ENCODE data around the gene LRP5.
"Not testable (repeated sequence)": the region's sequence is repeated elsewhere in the genome, so short reads cannot be mapped to it uniquely, and the experiment has no call there.

Gene LRP5

GRCh38 chr11:68282141-68282860 is 30.1 kb upstream of the LRP5 start:
- peak overlapping the region; percentile 29 for H3K4me3 ChIP-seq (ENCODE audit: insufficient read depth, low read depth, low read length, poor library complexity, severe bottlenecking)
- H3K36me3 ChIP-seq (ENCODE audit: control insufficient read depth, insufficient read depth, low read length) = no peaks in the 10 kb centered on the region
- H3K27ac ChIP-seq (ENCODE audit: insufficient read depth, low read length, poor library complexity, severe bottlenecking) = no peak overlapping the region
- no peak for DNase-seq
- peaks cover 11% of the 10 kb centered on the region for H3K4me1 ChIP-seq (ENCODE audit: control insufficient read depth, insufficient read depth, low read length, poor library complexity, severe bottlenecking)
- no peaks in the 10 kb centered on the region for H3K9me3 ChIP-seq (ENCODE audit: control insufficient read depth, low read length)
- no peaks in the 10 kb centered on the region for H3K27me3 ChIP-seq (replicated peaks; ENCODE audit: control insufficient read depth, insufficient read depth, low read length, poor library complexity, severe bottlenecking)

GRCh38 chr11:68282861-68283230 is 29.5 kb upstream of the LRP5 start:
- Histone ChIP-seq H3K36me3 (ENCODE audit: control insufficient read depth, insufficient read depth, low read length) (no peaks in the 10 kb centered on the region), H3K9me3 (ENCODE audit: control insufficient read depth, low read length) (no peaks in the 10 kb centered on the region), H3K27ac (ENCODE audit: insufficient read depth, low read length, poor library complexity, severe bottlenecking) (no peak overlapping the region), H3K4me1 (ENCODE audit: control insufficient read depth, insufficient read depth, low read length, poor library complexity, severe bottlenecking) (peaks cover 11% of the 10 kb centered on the region), H3K27me3 (replicated peaks; ENCODE audit: control insufficient read depth, insufficient read depth, low read length, poor library complexity, severe bottlenecking) (no peaks in the 10 kb centered on the region), H3K4me3 (ENCODE audit: insufficient read depth, low read depth, low read length, poor library complexity, severe bottlenecking) (no peak overlapping the region)
- DNase-seq = no peak

GRCh38 chr11:68284588-68284987 is 27.8 kb upstream of the LRP5 start:
- H3K27ac ChIP-seq (ENCODE audit: insufficient read depth, low read length, poor library complexity, severe bottlenecking); H3K27me3 ChIP-seq (replicated peaks; ENCODE audit: control insufficient read depth, insufficient read depth, low read length, poor library complexity, severe bottlenecking); H3K4me3 ChIP-seq (ENCODE audit: insufficient read depth, low read depth, low read length, poor library complexity, severe bottlenecking); H3K36me3 ChIP-seq (ENCODE audit: control insufficient read depth, insufficient read depth, low read length); DNase-seq; H3K9me3 ChIP-seq (ENCODE audit: control insufficient read depth, low read length): not testable (repeated sequence)
- H3K4me1 ChIP-seq (ENCODE audit: control insufficient read depth, insufficient read depth, low read length, poor library complexity, severe bottlenecking) = peaks cover 11% of the 10 kb centered on the region

- Histone ChIP-seq H3K4me3 (ENCODE audit: insufficient read depth, low read depth, low read length, poor library complexity, severe bottlenecking) (no peak overlapping the region), H3K27ac (ENCODE audit: insufficient read depth, low read length, poor library complexity, severe bottlenecking) (no peak overlapping the region), H3K36me3 (ENCODE audit: control insufficient read depth, insufficient read depth, low read length) (no peaks in the 10 kb centered on the region), H3K4me1 (ENCODE audit: control insufficient read depth, insufficient read depth, low read length, poor library complexity, severe bottlenecking) (peaks cover 2% of the 10 kb centered on the region), H3K27me3 (replicated peaks; ENCODE audit: control insufficient read depth, insufficient read depth, low read length, poor library complexity, severe bottlenecking) (no peaks in the 10 kb centered on the region), H3K9me3 (ENCODE audit: control insufficient read depth, low read length) (no peaks in the 10 kb centered on the region)
- DNase-seq = no peak
These were observed 25.0 kb upstream of the LRP5 start for GRCh38 chr11:68287419-68287818.

- H3K9me3 ChIP-seq (ENCODE audit: control insufficient read depth, low read length) = no peaks in the 10 kb centered on the region
- no peaks in the 10 kb centered on the region for H3K36me3 ChIP-seq (ENCODE audit: control insufficient read depth, insufficient read depth, low read length)
- no peak for DNase-seq
These were observed 22.9 kb upstream of the LRP5 start for GRCh38 chr11:68289456-68289855.

GRCh38 chr11:68293708-68294107 is 18.7 kb upstream of the LRP5 start:
- no peaks in the 10 kb centered on the region for H3K9me3 ChIP-seq (ENCODE audit: control insufficient read depth, low read length)
- DNase-seq = no peak
- H3K36me3 ChIP-seq (ENCODE audit: control insufficient read depth, insufficient read depth, low read length) = no peaks in the 10 kb centered on the region
- H3K4me1 ChIP-seq (ENCODE audit: control insufficient read depth, insufficient read depth, low read length, poor library complexity, severe bottlenecking) = no peaks in the 10 kb centered on the region
- H3K27ac ChIP-seq (ENCODE audit: insufficient read depth, low read length, poor library complexity, severe bottlenecking) = no peak overlapping the region
- H3K27me3 ChIP-seq (replicated peaks; ENCODE audit: control insufficient read depth, insufficient read depth, low read length, poor library complexity, severe bottlenecking) = no peaks in the 10 kb centered on the region
- H3K4me3 ChIP-seq (ENCODE audit: insufficient read depth, low read depth, low read length, poor library complexity, severe bottlenecking) = no peak overlapping the region

More at GRCh38 chr11:68289456-68289855, 22.9 kb upstream of the LRP5 start:
- Histone ChIP-seq H3K27me3 (replicated peaks; ENCODE audit: control insufficient read depth, insufficient read depth, low read length, poor library complexity, severe bottlenecking) (no peaks in the 10 kb centered on the region), H3K4me1 (ENCODE audit: control insufficient read depth, insufficient read depth, low read length, poor library complexity, severe bottlenecking) (no peaks in the 10 kb centered on the region), H3K4me3 (ENCODE audit: insufficient read depth, low read depth, low read length, poor library complexity, severe bottlenecking) (no peak overlapping the region), H3K27ac (ENCODE audit: insufficient read depth, low read length, poor library complexity, severe bottlenecking) (no peak overlapping the region)

- no peak overlapping the region for H3K27ac ChIP-seq (ENCODE audit: insufficient read depth, low read length, poor library complexity, severe bottlenecking)
- H3K4me3 ChIP-seq (ENCODE audit: insufficient read depth, low read depth, low read length, poor library complexity, severe bottlenecking) = no peak overlapping the region
- H3K27me3 ChIP-seq (replicated peaks; ENCODE audit: control insufficient read depth, insufficient read depth, low read length, poor library complexity, severe bottlenecking) = no peaks in the 10 kb centered on the region
- H3K36me3 ChIP-seq (ENCODE audit: control insufficient read depth, insufficient read depth, low read length) = no peaks in the 10 kb centered on the region
- no peaks in the 10 kb centered on the region for H3K4me1 ChIP-seq (ENCODE audit: control insufficient read depth, insufficient read depth, low read length, poor library complexity, severe bottlenecking)
- no peaks in the 10 kb centered on the region for H3K9me3 ChIP-seq (ENCODE audit: control insufficient read depth, low read length)
- DNase-seq = no peak
These were observed 17.1 kb upstream of the LRP5 start for GRCh38 chr11:68295271-68295670.

GRCh38 chr11:68295940-68296339 is 16.5 kb upstream of the LRP5 start:
- no peak overlapping the region for H3K4me3 ChIP-seq (ENCODE audit: insufficient read depth, low read depth, low read length, poor library complexity, severe bottlenecking)
- H3K27ac ChIP-seq (ENCODE audit: insufficient read depth, low read length, poor library complexity, severe bottlenecking) = no peak overlapping the region
- DNase-seq = no peak
- H3K36me3 ChIP-seq (ENCODE audit: control insufficient read depth, insufficient read depth, low read length) = no peaks in the 10 kb centered on the region
- no peaks in the 10 kb centered on the region for H3K27me3 ChIP-seq (replicated peaks; ENCODE audit: control insufficient read depth, insufficient read depth, low read length, poor library complexity, severe bottlenecking)
- H3K4me1 ChIP-seq (ENCODE audit: control insufficient read depth, insufficient read depth, low read length, poor library complexity, severe bottlenecking) = no peaks in the 10 kb centered on the region
- H3K9me3 ChIP-seq (ENCODE audit: control insufficient read depth, low read length) = no peaks in the 10 kb centered on the region

GRCh38 chr11:68296344-68297051 is 15.9 kb upstream of the LRP5 start:
- no peaks in the 10 kb centered on the region for H3K27me3 ChIP-seq (replicated peaks; ENCODE audit: control insufficient read depth, insufficient read depth, low read length, poor library complexity, severe bottlenecking)
- H3K9me3 ChIP-seq (ENCODE audit: control insufficient read depth, low read length) = no peaks in the 10 kb centered on the region
- no peaks in the 10 kb centered on the region for H3K36me3 ChIP-seq (ENCODE audit: control insufficient read depth, insufficient read depth, low read length)
- no peak overlapping the region for H3K4me3 ChIP-seq (ENCODE audit: insufficient read depth, low read depth, low read length, poor library complexity, severe bottlenecking)
- no peak overlapping the region for H3K27ac ChIP-seq (ENCODE audit: insufficient read depth, low read length, poor library complexity, severe bottlenecking)
- H3K4me1 ChIP-seq (ENCODE audit: control insufficient read depth, insufficient read depth, low read length, poor library complexity, severe bottlenecking) = no peaks in the 10 kb centered on the region
- DNase-seq = no peak

- no peaks in the 10 kb centered on the region for H3K36me3 ChIP-seq (ENCODE audit: control insufficient read depth, insufficient read depth, low read length)
- DNase-seq = no peak
- H3K4me3 ChIP-seq (ENCODE audit: insufficient read depth, low read depth, low read length, poor library complexity, severe bottlenecking) = no peak overlapping the region
- no peaks in the 10 kb centered on the region for H3K9me3 ChIP-seq (ENCODE audit: control insufficient read depth, low read length)
- H3K4me1 ChIP-seq (ENCODE audit: control insufficient read depth, insufficient read depth, low read length, poor library complexity, severe bottlenecking) = no peaks in the 10 kb centered on the region
- H3K27ac ChIP-seq (ENCODE audit: insufficient read depth, low read length, poor library complexity, severe bottlenecking) = no peak overlapping the region
- no peaks in the 10 kb centered on the region for H3K27me3 ChIP-seq (replicated peaks; ENCODE audit: control insufficient read depth, insufficient read depth, low read length, poor library complexity, severe bottlenecking)
These were observed 15.4 kb upstream of the LRP5 start for GRCh38 chr11:68297052-68297378.

All from effector memory CD4-positive, alpha-beta T cell (primary cell).